H1 (cell line): ENCODE results near the gene MSL1. TPM values are rescaled to one million over a fixed set of nuclear protein-coding genes. Genes with fewer than 3 reads are reported as not detected.

ENCODE experiments used
- CTCF ChIA-PET: fragments of 300-600 bp; sonication (Branson Sonifier 250); formaldehyde crosslinking; loops from one replicate; lab custom pipeline; 2021; ENCODE audit not compliant: partially characterized antibody; lab: Charles Lee
- POLR2A ChIA-PET: fragments of 300-600 bp; sonication (Branson Sonifier 250); formaldehyde crosslinking; loops from one replicate; lab custom pipeline; 2021; ENCODE audit warnings: inconsistent platforms; ENCODE audit not compliant: partially characterized antibody; lab: Charles Lee
- DNase-seq, 2 experiments: peaks; one replicate each; pipeline versions ENCODE4 v3.0.0 to v3.0.0-alpha.2; 2010 to 2022; ENCODE audit warnings: low spot score in 2 of 2, low read depth in 1 of 2, mixed read lengths in 1 of 2
- FAIRE-seq: peaks from 2 replicates; lab custom pipeline; 2011; peaks lifted over from hg19 to GRCh38; lab: Jason Lieb, UNC
- H2AFZ ChIP-seq: 2 replicates; pipeline ENCODE4 v1.8.1; 2012; ENCODE audit warnings: low read length, inconsistent platforms
- H2AK5ac ChIP-seq: 2 replicates; pipeline ENCODE4 v1.6.1; 2013; ENCODE audit warnings: low read depth, low read length
- H2BK120ac ChIP-seq: replicated peaks from 2 replicates; pipeline ENCODE3; 2013; ENCODE audit warnings: low read depth, low read length, inconsistent platforms
- H2BK12ac ChIP-seq: 2 replicates; pipeline ENCODE4 v1.6.1; 2013; ENCODE audit warnings: low read depth, low read length
- H2BK15ac ChIP-seq: 2 replicates; pipeline ENCODE4 v1.6.1; 2013; ENCODE audit warnings: low read length
- H2BK20ac ChIP-seq: 2 replicates; pipeline ENCODE4 v1.6.1; 2013; ENCODE audit warnings: low read length
- H2BK5ac ChIP-seq: 2 replicates; pipeline ENCODE4 v1.6.1; 2013; ENCODE audit warnings: low read depth, low read length
- H3K14ac ChIP-seq: 2 replicates; pipeline ENCODE4 v1.6.1; 2013; ENCODE audit warnings: inconsistent platforms; ENCODE audit not compliant: insufficient read length
- H3K18ac ChIP-seq: 2 replicates; pipeline ENCODE4 v1.6.1; 2013; ENCODE audit warnings: low read length; ENCODE audit errors: extremely low read depth
- H3K23ac ChIP-seq: 2 replicates; pipeline ENCODE4 v1.6.1; 2013; ENCODE audit warnings: inconsistent platforms; ENCODE audit not compliant: insufficient read length
- H3K23me2 ChIP-seq: 2 replicates; pipeline ENCODE4 v1.6.1; 2013; ENCODE audit warnings: low read depth, low read length
- H3K27ac ChIP-seq: 2 replicates; pipeline ENCODE4 v1.6.1; 2011; ENCODE audit warnings: low read depth, low read length, inconsistent platforms
- H3K27me3 ChIP-seq, 4 experiments: replicated peaks in 1 of 4; 1 replicate in 1 of 4; 2 replicates in 3 of 4; pipeline versions ENCODE4 v1.6.1 to v1.8.1; 2011 to 2013; ENCODE audit warnings: low read length in 3 of 4, mild to moderate bottlenecking in 3 of 4, inconsistent platforms in 2 of 4, mixed read lengths in 2 of 4, moderate library complexity in 1 of 4; ENCODE audit not compliant: control insufficient read depth in 3 of 4, insufficient read depth in 3 of 4; ENCODE audit errors: extremely low read depth in 1 of 4
- H3K36me3 ChIP-seq, 4 experiments: 2 replicates each; pipeline versions ENCODE4 v1.6.1 to v1.8.1; 2011 to 2013; ENCODE audit warnings: mild to moderate bottlenecking in 4 of 4, low read length in 3 of 4, moderate library complexity in 2 of 4, control low read depth in 1 of 4, inconsistent platforms in 1 of 4; ENCODE audit not compliant: insufficient read depth in 4 of 4, control insufficient read depth in 2 of 4
- H3K4ac ChIP-seq: replicated peaks from 2 replicates; pipeline ENCODE3; 2013; ENCODE audit warnings: low read length, low read depth, mixed read lengths, inconsistent platforms; ENCODE audit not compliant: insufficient read length
- H3K4me1 ChIP-seq, 4 experiments: replicated peaks in 1 of 4; 1 replicate in 1 of 4; 2 replicates in 3 of 4; pipeline versions ENCODE4 v1.6.1 to v1.8.1; 2011 to 2013; ENCODE audit warnings: low read length in 3 of 4, inconsistent platforms in 2 of 4, mixed read lengths in 1 of 4; ENCODE audit not compliant: insufficient read depth in 4 of 4, control insufficient read depth in 3 of 4
- H3K4me2 ChIP-seq, 2 experiments: 2 replicates each; pipeline versions ENCODE4 v1.6.1 to v1.8.1; 2011 to 2013; ENCODE audit warnings: low read depth in 2 of 2, low read length in 2 of 2, control low read depth in 1 of 2, inconsistent platforms in 1 of 2, mild to moderate bottlenecking in 1 of 2; ENCODE audit not compliant: insufficient read depth in 1 of 2
- H3K4me3 ChIP-seq, 4 experiments: fragments of 200-600, 300-600 bp in 1 of 4; sonication (generic), shearing (Covaris generic), sonication (Bioruptor Twin) in 1 of 4; 2 replicates each; pipeline versions ENCODE4 v1.5.1 to v1.8.1; 2011 to 2016; ENCODE audit warnings: low read length in 4 of 4, low read depth in 3 of 4, control low read depth in 2 of 4, inconsistent platforms in 2 of 4, mild to moderate bottlenecking in 2 of 4, mixed read lengths in 1 of 4, moderate library complexity in 1 of 4; ENCODE audit not compliant: insufficient read depth in 2 of 4; ENCODE audit errors: extremely low read depth in 1 of 4
- H3K56ac ChIP-seq: replicated peaks from 2 replicates; pipeline ENCODE3; 2013; ENCODE audit warnings: low read depth, mild to moderate bottlenecking, mixed read lengths, low read length, inconsistent platforms; ENCODE audit not compliant: insufficient read length
- H3K79me1 ChIP-seq: 2 replicates; pipeline ENCODE4 v1.6.1; 2013; ENCODE audit warnings: low read depth, low read length, control low read depth
- H3K79me2 ChIP-seq, 2 experiments: 2 replicates each; pipeline versions ENCODE4 v1.6.1 to v1.8.1; 2012 to 2013; ENCODE audit warnings: low read length in 2 of 2, mild to moderate bottlenecking in 2 of 2, inconsistent platforms in 1 of 2; ENCODE audit not compliant: insufficient read depth in 2 of 2, control insufficient read depth in 1 of 2
- H3K9ac ChIP-seq, 4 experiments: replicated peaks in 1 of 4; 1 replicate in 1 of 4; 2 replicates in 3 of 4; pipeline versions ENCODE4 v1.6.1 to v1.8.1; 2011 to 2013; ENCODE audit warnings: low read depth in 3 of 4, low read length in 3 of 4, control low read depth in 2 of 4, mild to moderate bottlenecking in 2 of 4, moderate library complexity in 2 of 4, inconsistent platforms in 1 of 4; ENCODE audit errors: extremely low read depth in 1 of 4
- H3K9me3 ChIP-seq, 2 experiments: 2 replicates each; pipeline versions ENCODE4 v1.6.1 to v1.8.1; 2012 to 2013; ENCODE audit warnings: mild to moderate bottlenecking in 2 of 2, moderate library complexity in 2 of 2, control low read depth in 1 of 2, inconsistent platforms in 1 of 2, low read depth in 1 of 2, low read length in 1 of 2, mixed read lengths in 1 of 2; ENCODE audit not compliant: insufficient read depth in 2 of 2
- H4K20me1 ChIP-seq, 2 experiments: replicated peaks in 1 of 2; 2 replicates each; pipeline versions ENCODE3 to v1.8.1; 2011 to 2013; ENCODE audit warnings: inconsistent platforms in 2 of 2, low read length in 2 of 2, mild to moderate bottlenecking in 1 of 2; ENCODE audit not compliant: insufficient read depth in 2 of 2, control insufficient read depth in 1 of 2
- H4K5ac ChIP-seq: 2 replicates; pipeline ENCODE4 v1.6.1; 2013; ENCODE audit warnings: low read length, low read depth, mixed read lengths, inconsistent platforms; ENCODE audit not compliant: insufficient read length
- H4K8ac ChIP-seq: 2 replicates; pipeline ENCODE4 v1.8.0; 2013; ENCODE audit warnings: mild to moderate bottlenecking, moderate library complexity, low read length, inconsistent platforms; ENCODE audit not compliant: insufficient read depth; ENCODE audit errors: extremely low read depth
- H4K91ac ChIP-seq: replicated peaks from 2 replicates; pipeline ENCODE3; 2013; ENCODE audit warnings: low read length, mixed read lengths, inconsistent platforms; ENCODE audit not compliant: insufficient read length
- BRCA1 ChIP-seq: IDR thresholded peaks from 2 replicates; pipeline ENCODE4 v1.6.1; 2012; ENCODE audit warnings: low read depth, low read length, improper control_type of control experiment
- CBX5 ChIP-seq: fragments of 300-800, 300-1000 bp; sonication (generic); IDR thresholded peaks from 2 replicates; pipeline ENCODE4 v1.7.1; 2016; ENCODE audit warnings: antibody characterized with exemption, low read length, low read depth
- CEBPB ChIP-seq: IDR thresholded peaks from 2 replicates; pipeline ENCODE4 v1.6.1; 2012; ENCODE audit warnings: low read depth, low read length
- CHD2 ChIP-seq: IDR thresholded peaks from 2 replicates; pipeline ENCODE4 v1.6.1; 2012; ENCODE audit warnings: low read length, improper control_type of control experiment
- KDM5A ChIP-seq: fragments of 200-600 bp; IDR thresholded peaks from 2 replicates; pipeline ENCODE4 v1.7.1; 2012; ENCODE audit warnings: mild to moderate bottlenecking, low read length, inconsistent platforms, mixed read lengths
- MAX ChIP-seq: IDR thresholded peaks from 2 replicates; pipeline ENCODE4 v1.6.1; 2012; ENCODE audit warnings: inconsistent platforms
- POLR2A ChIP-seq, 2 experiments: IDR thresholded peaks; 1 replicate in 1 of 2; 2 replicates in 1 of 2; pipeline ENCODE4 v1.6.1; 2011; ENCODE audit warnings: low read depth in 2 of 2, low read length in 2 of 2, mild to moderate bottlenecking in 2 of 2; ENCODE audit errors: control extremely low read depth in 1 of 2
- POLR2AphosphoS5 ChIP-seq: IDR thresholded peaks from 2 replicates; pipeline ENCODE4 v1.6.1; 2011; ENCODE audit warnings: low read depth, low read length
- RXRA ChIP-seq: IDR thresholded peaks from 2 replicates; pipeline ENCODE4 v1.6.1; 2011; ENCODE audit warnings: low read depth, mild to moderate bottlenecking, low read length, moderate library complexity; ENCODE audit not compliant: insufficient read depth
- SIX5 ChIP-seq: IDR thresholded peaks from 2 replicates; pipeline ENCODE4 v1.6.1; 2011; ENCODE audit warnings: mild to moderate bottlenecking, low read depth, low read length
- SP1 ChIP-seq: IDR thresholded peaks from 2 replicates; pipeline ENCODE4 v1.6.1; 2011; ENCODE audit warnings: low read depth, low read length
- TAF1 ChIP-seq: IDR thresholded peaks from 2 replicates; pipeline ENCODE4 v1.6.1; 2011; ENCODE audit warnings: mild to moderate bottlenecking, low read depth, low read length
- WGBS, 2 experiments: shearing (Covaris generic) in 1 of 2; methylation state at CpG; one replicate each; pipeline versions ENCODE4 v1.1.6 to v1.1.7; 2013 to 2015; ENCODE audit warnings: low lambda C conversion rate in 2 of 2, mixed read lengths in 2 of 2, inconsistent platforms in 1 of 2, low coverage in 1 of 2, missing lambda C conversion rate in 1 of 2; ENCODE audit not compliant: insufficient replicate concordance in 2 of 2, insufficient coverage in 1 of 2, insufficient read length in 1 of 2; ENCODE audit errors: extremely low coverage in 1 of 2, missing lambda C conversion rate in 1 of 2; 5-methylcytosine and 5-hydroxymethylcytosine counted together
- polyA plus RNA-seq, 7 experiments: library from polyadenylated mRNA; depleted of rRNA in 3 of 7; stranded (reverse) in 5 of 7; unstranded in 2 of 7; fragments of >200 nt in 5 of 7; fragments of 200-250 nt in 2 of 7; gene quantifications; 1 replicate in 5 of 7; 2 replicates in 1 of 7; 4 replicates in 1 of 7; pipeline versions ENCODE4 v1.2.1 to v1.2.3, GENCODE V29; 2011 to 2013; ENCODE audit warnings: missing spikeins in 2 of 7, mixed read lengths in 2 of 7
- total RNA-seq: library from RNA; stranded (reverse); fragmentation: NEBNext Ultra II Directional; extraction: Animal tissue kit (Norgen Biotek cat#: 25700); gene quantifications from 2 replicates; pipeline ENCODE4 v1.2.1, GENCODE V29; 2021
- TF ChIP-seq, protein P1 (sequence below): IDR thresholded peaks from 2 replicates; pipeline ENCODE4 v1.6.1; 2012; ENCODE audit warnings: inconsistent platforms

MSL1 gene
- total and polyA plus RNA-seq, 2 of the 8 experiments (the other 6 are each of a cell fraction or from before 2014, with no cell fraction given) = 24.1 to 66.5 TPM

DNA sequence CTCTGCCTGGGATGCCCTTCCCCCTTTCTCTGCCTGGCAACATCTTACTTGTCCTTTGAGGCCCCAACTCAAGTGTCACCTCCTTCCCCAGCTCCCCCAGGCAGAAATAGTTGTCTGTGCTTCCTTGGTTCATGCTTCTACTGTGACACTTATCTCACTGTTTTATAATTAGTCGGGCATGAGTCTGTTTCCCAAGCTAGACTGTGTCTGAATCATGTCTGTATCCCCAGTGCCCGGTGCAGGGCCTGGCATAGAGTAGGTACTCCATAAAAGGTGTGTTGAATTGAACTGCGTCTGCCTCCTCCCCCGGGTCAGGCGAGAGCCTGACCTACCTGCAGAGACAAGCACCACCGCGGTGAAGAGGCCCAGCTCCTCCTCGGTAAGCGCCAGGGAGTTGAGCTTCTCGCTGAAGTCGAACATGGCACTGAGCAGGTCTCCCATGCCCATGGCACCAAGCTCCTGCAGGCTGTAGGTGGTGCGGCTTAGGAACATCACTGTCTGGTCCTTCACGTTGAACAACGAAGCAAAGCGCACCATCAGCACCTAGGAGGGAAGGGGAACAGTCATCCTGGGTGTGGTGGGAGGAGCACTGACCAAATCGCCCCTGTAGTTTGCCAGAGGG is 28.1 kb upstream of the MSL1 start:
- FAIRE-seq (no peak), DNase-seq (no peak)
- Histone ChIP-seq H3K79me2 (no peaks in the 10 kb centered on the region; a peak in 1 of 4 replicates), H3K23me2 (0 out of 2 replicates have a peak, but pooled peaks cover under 1% of the 10 kb centered on the region), H4K5ac (no peak overlapping the region), H3K9ac (no peak overlapping the region), H4K91ac (no peak overlapping the region), H4K8ac (no peak overlapping the region; the same call in 1 of the 2 replicates), H2BK12ac (no peak overlapping the region), H2BK20ac (no peak overlapping the region), H3K4me1 (peaks cover 7 to 33% (median 10%) of the 10 kb centered on the region in 4 experiments), H3K79me1 (peaks cover 4% of the 10 kb centered on the region; the same call in 1 of the 2 replicates), H2AFZ (no peak overlapping the region), H2BK120ac (no peak overlapping the region), H3K4me2 (no peak overlapping the region), H3K27me3 (peaks cover 0 to 10% (median 3%) of the 10 kb centered on the region in 4 experiments; a peak in 2 of 7 replicates), H3K9me3 (no peaks in the 10 kb centered on the region), H4K20me1 (peaks cover 0 to 1% of the 10 kb centered on the region in 2 experiments), H3K23ac (no peak overlapping the region), H3K4me3 (no peak overlapping the region), H3K36me3 (peaks cover 0 to 27% (median 14%) of the 10 kb centered on the region in 4 experiments; a peak in 5 of 8 replicates), H3K27ac (no peak overlapping the region; the same call in 1 of the 2 replicates), H3K56ac (no peak overlapping the region), H2BK5ac (no peak overlapping the region), H2AK5ac (no peak overlapping the region), H3K18ac (no peak overlapping the region), H3K4ac (no peak overlapping the region), H3K14ac (no peak overlapping the region), H2BK15ac (no peak overlapping the region)
- ChIA-PET POLR2A (interaction anchor here (1.0 to 20.8 kb wide), 7 partner anchors 8 to 31 kb away, joined by 3 to 399 read pairs (median 5); partner anchors contain the start of genes MSL1 and THRA), CTCF (interaction anchor here (0.6 to 8.5 kb wide), 9 partner anchors 7 to 199 kb away, joined by 3 to 85 read pairs (median 6); partner anchors contain the start of gene CSF3)
- WGBS, 2 experiments = 93% methylated on average over 16 of the region's 16 CpGs; no CpG with 5 or more reads in 1 of the 2 experiments
- TF ChIP-seq MAX (no peak), CEBPB (no peak), SIX5 (no peak), CBX5 (no peak), CHD2 (no peak), POLR2AphosphoS5 (no peak), POLR2A (IDR thresholded peaks at IDR 0.05; ENCODE audit: control extremely low read depth in 1 of 2, low read depth in 2 of 2, low read length in 2 of 2) (no peak), BRCA1 (no peak), TAF1 (no peak), SP1 (no peak), RXRA (no peak), KDM5A (no peak)
- TF ChIP-seq, protein P1, sequence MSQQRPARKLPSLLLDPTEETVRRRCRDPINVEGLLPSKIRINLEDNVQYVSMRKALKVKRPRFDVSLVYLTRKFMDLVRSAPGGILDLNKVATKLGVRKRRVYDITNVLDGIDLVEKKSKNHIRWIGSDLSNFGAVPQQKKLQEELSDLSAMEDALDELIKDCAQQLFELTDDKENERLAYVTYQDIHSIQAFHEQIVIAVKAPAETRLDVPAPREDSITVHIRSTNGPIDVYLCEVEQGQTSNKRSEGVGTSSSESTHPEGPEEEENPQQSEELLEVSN = no peak
